GM12865 (cell line): ENCODE measurements around the gene NUP35.
A peak's percentile ranks its signal among the peaks of the same experiment; 100 is the strongest.

ENCODE experiments used
- DNase-seq: peaks from one replicate; pipeline ENCODE4 v3.0.0; 2010; ENCODE audit warnings: low read depth
- H3K4me3 ChIP-seq: 2 replicates; pipeline ENCODE4 v1.5.1; 2011; ENCODE audit warnings: mild to moderate bottlenecking, low read depth, low read length, control low read depth
- TF ChIP-seq, protein P1 (sequence below): IDR thresholded peaks from 2 replicates; pipeline ENCODE4 v1.5.1; 2011; ENCODE audit warnings: low read length, control low read depth, low read depth, inconsistent platforms; ENCODE audit not compliant: insufficient read depth; ENCODE audit errors: missing control alignments

NUP35 gene, protein sequence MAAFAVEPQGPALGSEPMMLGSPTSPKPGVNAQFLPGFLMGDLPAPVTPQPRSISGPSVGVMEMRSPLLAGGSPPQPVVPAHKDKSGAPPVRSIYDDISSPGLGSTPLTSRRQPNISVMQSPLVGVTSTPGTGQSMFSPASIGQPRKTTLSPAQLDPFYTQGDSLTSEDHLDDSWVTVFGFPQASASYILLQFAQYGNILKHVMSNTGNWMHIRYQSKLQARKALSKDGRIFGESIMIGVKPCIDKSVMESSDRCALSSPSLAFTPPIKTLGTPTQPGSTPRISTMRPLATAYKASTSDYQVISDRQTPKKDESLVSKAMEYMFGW

DNA sequence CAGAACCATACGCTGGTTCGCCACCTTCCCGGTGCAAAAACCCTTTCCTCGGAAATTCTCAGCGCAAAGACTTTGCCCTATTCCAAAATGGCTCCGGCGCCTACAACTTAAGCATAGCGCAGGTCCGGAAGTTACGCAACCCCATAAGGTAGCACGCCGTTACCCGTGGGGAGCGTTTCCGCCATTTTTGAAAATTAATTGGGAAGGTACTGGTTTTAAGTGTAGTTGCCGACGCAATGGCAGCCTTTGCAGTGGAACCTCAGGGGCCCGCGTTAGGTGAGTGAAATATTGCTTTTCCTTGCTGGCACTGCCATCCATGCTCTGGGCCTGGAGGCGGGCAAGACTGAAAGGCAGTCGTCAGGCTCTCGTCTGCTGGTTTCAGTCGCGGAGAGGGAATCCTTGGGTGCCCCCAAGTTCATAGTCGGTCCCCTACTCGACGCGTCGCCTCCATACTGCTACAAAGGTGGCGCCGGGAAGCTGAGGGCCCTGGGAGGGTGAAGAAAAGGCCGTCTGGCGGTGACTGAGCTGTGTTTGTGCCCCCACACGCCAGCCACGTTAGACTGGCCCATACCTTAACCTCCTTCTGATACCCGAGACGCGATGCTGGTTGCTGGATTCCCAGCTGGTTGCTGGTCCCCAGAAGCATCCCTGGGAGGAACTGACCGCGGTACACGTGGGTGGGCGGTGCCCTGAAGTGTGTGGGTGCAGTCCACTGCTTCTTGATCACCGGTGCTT lies at the start of gene NUP35:
TSS of gene NUP35 (plus strand) at position 222 of the 735 bp plus-strand sequence. CDS start at position 237, 15 bp downstream.
- H3K4me3 ChIP-seq = peak within 1 kb of the TSS; percentile 67
- TF ChIP-seq, protein P1, sequence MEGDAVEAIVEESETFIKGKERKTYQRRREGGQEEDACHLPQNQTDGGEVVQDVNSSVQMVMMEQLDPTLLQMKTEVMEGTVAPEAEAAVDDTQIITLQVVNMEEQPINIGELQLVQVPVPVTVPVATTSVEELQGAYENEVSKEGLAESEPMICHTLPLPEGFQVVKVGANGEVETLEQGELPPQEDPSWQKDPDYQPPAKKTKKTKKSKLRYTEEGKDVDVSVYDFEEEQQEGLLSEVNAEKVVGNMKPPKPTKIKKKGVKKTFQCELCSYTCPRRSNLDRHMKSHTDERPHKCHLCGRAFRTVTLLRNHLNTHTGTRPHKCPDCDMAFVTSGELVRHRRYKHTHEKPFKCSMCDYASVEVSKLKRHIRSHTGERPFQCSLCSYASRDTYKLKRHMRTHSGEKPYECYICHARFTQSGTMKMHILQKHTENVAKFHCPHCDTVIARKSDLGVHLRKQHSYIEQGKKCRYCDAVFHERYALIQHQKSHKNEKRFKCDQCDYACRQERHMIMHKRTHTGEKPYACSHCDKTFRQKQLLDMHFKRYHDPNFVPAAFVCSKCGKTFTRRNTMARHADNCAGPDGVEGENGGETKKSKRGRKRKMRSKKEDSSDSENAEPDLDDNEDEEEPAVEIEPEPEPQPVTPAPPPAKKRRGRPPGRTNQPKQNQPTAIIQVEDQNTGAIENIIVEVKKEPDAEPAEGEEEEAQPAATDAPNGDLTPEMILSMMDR = no peak
- peak; percentile 92 for DNase-seq

DNA sequence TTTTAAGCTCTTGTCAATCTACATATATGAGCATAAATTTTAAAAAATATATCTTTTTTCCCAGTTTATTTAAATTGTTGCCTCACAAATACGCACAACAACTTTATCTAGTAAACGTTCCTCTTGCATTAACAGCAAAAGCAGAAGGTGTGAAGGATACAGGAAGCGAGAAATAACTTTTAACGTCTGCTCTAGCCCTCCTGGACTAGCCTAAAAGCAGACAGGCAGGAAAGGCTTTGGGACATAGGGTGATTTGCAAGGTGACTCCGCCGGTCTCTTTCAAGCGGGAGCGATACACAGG lies 46.1 kb upstream of the NUP35 start:
- H3K4me3 ChIP-seq = peak overlapping the region; percentile 85
- DNase-seq = no peak

DNA sequence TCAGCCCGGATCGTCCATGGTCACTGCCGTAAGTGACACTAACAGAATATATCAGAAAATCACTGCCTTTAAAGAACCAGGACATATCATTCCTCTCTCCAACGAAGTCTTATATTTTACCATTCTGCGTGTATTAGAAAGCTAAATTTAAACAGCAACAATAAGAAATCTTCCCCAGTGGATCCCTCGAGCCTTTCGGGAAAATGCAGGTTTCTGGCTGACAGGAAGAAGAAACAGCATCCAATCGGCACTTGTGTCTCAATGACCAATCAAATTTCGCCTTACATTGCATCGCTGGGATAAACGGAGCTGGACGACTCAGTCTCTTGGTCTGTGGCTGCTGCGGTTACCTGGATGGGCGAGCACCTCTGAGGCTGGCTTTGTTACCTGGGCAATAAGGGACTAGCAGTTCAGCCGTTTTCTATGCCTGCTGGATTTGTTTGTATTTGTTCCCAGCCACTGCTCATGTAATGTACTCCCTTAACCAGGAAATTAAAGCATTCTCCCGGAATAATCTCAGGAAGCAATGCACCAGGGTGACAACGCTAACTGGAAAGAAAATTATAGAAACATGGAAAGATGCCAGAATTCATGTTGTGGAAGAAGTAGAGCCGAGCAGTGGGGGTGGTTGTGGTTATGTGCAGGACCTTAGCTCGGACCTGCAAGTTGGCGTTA lies 45.6 kb upstream of the NUP35 start, which contains the start of gene DUSP19:
TSS of gene DUSP19 (plus strand) at position 284 of the 675 bp plus-strand sequence. CDS start at position 471, 187 bp downstream.
- TF ChIP-seq, protein P1 = no peak
- peak within 1 kb of the TSS; percentile 85 for H3K4me3 ChIP-seq
- DNase-seq = peak; percentile 90

More for the DNA sequence above, 46.1 kb upstream of the NUP35 start:
- TF ChIP-seq, protein P1 = no peak

DNA sequence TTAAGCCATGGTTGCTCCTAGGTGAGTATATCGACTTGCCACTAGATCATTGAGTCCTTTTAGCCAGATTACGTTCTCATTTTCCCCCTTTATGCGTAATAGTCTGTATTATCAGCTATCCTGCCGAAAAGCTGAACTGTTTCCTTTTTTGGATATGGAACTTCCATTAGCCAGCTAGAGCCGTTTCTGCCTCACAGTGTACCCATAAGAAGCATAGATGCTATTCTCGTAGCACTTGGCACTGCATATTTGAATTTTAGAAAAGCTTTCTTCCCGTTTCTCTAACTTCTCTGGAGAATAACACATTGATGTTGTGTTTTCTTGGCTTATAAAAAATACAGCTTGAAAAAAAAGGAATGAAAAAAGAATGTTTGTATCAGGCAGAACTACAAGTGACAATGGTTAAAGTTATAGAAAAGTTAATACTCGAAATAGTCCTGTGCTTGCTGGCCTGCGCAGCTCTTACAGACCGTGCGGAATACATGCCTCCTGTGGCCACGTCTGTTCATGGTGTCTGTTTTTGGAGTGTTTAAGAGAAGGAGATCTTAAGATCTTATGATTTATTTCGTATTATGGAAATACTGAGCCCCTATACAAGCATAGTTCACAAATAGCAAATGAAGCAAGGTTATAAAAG lies 45.0 kb upstream of the NUP35 start:
- no peak for DNase-seq
- TF ChIP-seq, protein P1 = no peak
- H3K4me3 ChIP-seq = peak overlapping the region; percentile 85

DNA sequence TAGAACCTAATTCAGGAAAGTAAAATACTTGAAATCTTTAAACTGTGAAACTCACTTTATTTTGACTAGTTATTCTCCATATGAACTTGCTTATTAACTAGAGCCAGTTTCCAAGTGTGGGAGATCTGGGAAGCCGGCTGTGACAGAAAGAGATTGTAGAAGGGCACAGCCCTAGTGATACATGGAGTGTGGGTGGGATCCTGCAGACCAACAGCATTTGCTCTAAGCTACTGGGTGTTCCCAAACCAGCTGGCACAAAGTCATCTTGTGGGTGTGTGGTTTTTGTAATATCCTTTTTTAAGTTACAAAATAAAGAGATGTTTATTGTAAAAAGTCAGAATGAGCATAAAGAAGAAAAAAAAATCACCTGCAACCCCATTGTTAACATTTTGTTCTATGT lies 42.3 kb upstream of the NUP35 start:
- TF ChIP-seq, protein P1 = no peak
- H3K4me3 ChIP-seq = no peak overlapping the region
- DNase-seq = no peak

DNA sequence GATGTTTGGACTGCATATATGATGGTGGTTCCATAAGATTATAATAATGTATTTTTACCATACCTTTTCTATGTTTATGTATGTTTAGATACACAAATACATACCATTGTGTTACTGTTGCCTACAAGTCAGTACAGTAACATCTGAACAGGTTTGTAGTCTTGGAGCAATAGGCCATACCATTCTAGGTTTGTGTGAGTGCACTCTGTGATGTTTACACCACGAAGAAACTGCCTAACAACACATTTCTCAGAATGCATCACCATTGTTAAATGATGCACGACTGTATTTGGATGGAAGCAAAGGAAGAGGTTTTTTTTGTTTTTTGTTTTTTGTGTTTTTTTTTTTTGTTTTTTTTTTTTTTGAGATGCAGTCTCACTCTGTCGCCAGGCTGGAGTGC lies 36.2 kb upstream of the NUP35 start:
- no peak overlapping the region for H3K4me3 ChIP-seq
- no peak for DNase-seq
- TF ChIP-seq, protein P1 = no peak
